Fibroblast of upper back skin (primary cell): ENCODE measurements around the gene TIPARP.

Experiments
- DNase-seq: peaks from one replicate; pipeline ENCODE4 v3.0.0-alpha.2; 2013

Gene TIPARP

GRCh38 chr3:156743859-156744258, 69.5 kb downstream of the TIPARP start:
- no peak for DNase-seq

GRCh38 chr3:156744631-156745030, 70.2 kb downstream of the TIPARP start:
- no peak for DNase-seq

DNA sequence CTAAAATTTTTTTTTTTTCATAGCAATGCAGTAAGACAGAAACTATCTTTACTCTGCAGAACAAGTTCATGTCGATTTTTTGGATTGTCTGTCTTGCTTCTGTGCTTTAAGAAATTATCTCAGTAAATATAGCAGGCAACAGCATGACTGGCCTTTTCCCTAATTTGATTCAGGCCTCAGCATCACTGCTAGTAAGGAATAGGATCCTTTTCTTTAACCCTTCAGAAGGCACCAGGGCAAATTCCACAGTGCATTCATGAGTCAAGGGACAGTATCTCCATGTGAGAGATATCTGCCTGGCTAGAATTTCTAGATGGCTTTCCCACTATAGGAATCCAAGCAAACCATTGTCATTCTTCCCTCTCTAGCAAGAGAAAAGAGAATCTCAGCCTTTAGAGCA, 71.4 kb downstream of the TIPARP start:
- DNase-seq, result no peak

DNA sequence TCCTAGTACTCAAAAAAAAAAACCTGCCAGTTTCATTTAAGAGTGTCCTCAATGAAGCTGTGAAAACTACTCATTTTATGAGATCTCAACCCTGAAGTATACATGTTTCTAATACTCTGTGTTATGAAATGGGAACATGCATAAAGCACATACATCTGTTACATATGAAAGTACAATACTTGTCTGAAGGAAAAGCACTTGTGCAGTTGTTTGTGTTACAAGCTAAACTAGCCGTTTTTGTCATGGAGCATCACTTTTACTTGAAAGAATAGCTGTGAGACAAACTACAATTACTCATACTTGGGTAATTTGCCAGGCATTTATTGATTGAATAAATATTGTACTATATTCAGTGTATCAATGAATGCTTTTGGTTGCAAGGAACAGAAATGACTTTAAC, 72.7 kb downstream of the TIPARP start:
- no peak for DNase-seq

- no peak for DNase-seq
These were observed 74.9 kb downstream of the TIPARP start for GRCh38 chr3:156749244-156749643.

- DNase-seq, result peak; percentile 62
These were observed 75.9 kb downstream of the TIPARP start for GRCh38 chr3:156750191-156750873.

DNA sequence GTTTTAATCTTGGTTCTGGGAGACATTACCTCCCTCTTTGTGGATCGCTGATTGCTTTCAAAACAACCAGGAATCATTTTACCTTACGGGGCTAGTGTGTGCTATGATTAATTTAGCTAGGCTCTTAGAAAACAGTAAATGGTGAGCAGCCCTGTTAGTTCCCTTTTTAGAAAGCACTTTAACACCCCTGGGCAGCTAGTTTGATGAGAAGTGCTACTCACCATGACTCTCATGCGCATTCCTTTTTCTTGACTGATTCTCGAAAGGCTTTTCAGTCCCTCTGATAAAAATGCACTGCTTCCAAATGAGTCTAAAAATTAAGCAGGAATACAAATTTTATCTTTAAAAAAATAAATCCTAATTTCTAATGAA, 76.5 kb downstream of the TIPARP start:
- DNase-seq, result peak; percentile 64

GRCh38 chr3:156751461-156752025, 77.2 kb downstream of the TIPARP start:
- DNase-seq, result peak; percentile 97
